ENCODE results near the gene SELENON. TPM values are rescaled to one million over a fixed set of nuclear protein-coding genes. Genes with fewer than 3 reads are reported as not detected.

Gene SELENON
- total RNA-seq, 2 experiments from 2014 or later = 9.9 to 28.3 TPM

DNA sequence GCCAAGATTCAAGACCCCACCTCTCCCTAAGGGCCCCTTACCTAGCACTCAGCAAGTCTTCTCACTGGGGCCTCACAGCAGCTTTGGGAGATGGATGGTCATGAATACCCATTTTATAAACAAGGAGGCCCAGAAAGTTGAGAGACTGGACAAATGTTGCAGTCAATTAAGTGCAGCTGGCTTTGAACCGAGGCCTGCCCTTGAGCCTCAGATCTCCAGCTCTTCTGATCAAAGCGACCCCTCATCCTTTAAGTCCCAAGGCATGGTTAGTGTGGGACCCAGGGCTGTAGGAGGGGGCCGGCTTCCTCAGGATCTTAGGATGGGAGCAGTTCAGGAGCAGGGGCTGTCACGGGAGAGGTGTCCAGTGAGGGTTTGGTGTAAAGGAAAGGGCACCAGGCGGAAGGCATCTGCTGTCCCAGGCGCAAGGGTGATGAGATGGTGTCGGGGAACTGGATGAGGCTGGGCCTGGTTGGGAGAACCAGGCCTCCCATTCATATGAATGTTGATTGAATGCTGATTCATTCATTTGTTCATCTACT lies 14.6 kb downstream of the SELENON start:
- Histone ChIP-seq H3K4me2 (ENCODE audit: low read length) (no peak overlapping the region), H3K36me3 (ENCODE audit: insufficient read depth, low read length) (no peaks in the 10 kb centered on the region), H4K20me1 (ENCODE audit: insufficient read depth, low read length) (no peaks in the 10 kb centered on the region), H3K4me1 (ENCODE audit: insufficient read depth, low read length, poor library complexity, severe bottlenecking) (peaks cover 33% of the 10 kb centered on the region), H2AFZ (ENCODE audit: low read length) (no peak overlapping the region), H3K4me3 (ENCODE audit: low read depth, low read length, poor library complexity, severe bottlenecking) (no peak overlapping the region), H3K9me3 (ENCODE audit: low read length) (no peaks in the 10 kb centered on the region), H3K27ac (ENCODE audit: low read depth, low read length, poor library complexity, severe bottlenecking) (no peak overlapping the region), H3K9me2 (ENCODE audit: insufficient read depth, low read length) (no peaks in the 10 kb centered on the region), H3K79me2 (ENCODE audit: insufficient read depth, low read depth, low read length) (no peaks in the 10 kb centered on the region)
- intact Hi-C loops (cut with micrococcal nuclease; ENCODE audit: unreplicated experiment) = loop anchor here (5.0 kb wide), 2 partner anchors 197 to 292 kb away; partner anchors contain the start of gene MAN1C1
- no peak for TF ChIP-seq EZH2phosphoT487 (IDR thresholded peaks at IDR 0.05; ENCODE audit: borderline replicate concordance, low read depth, low read length)
- TF ChIP-seq, protein P1, sequence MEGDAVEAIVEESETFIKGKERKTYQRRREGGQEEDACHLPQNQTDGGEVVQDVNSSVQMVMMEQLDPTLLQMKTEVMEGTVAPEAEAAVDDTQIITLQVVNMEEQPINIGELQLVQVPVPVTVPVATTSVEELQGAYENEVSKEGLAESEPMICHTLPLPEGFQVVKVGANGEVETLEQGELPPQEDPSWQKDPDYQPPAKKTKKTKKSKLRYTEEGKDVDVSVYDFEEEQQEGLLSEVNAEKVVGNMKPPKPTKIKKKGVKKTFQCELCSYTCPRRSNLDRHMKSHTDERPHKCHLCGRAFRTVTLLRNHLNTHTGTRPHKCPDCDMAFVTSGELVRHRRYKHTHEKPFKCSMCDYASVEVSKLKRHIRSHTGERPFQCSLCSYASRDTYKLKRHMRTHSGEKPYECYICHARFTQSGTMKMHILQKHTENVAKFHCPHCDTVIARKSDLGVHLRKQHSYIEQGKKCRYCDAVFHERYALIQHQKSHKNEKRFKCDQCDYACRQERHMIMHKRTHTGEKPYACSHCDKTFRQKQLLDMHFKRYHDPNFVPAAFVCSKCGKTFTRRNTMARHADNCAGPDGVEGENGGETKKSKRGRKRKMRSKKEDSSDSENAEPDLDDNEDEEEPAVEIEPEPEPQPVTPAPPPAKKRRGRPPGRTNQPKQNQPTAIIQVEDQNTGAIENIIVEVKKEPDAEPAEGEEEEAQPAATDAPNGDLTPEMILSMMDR (conservative IDR thresholded peaks at IDR 0.05; ENCODE audit: low read length) = no peak
- ChIA-PET POLR2A (interaction anchor here (0.6 kb wide), 1 partner anchor 11 kb away, joined by 3 read pairs; no protein-coding TSS in a partner anchor), CTCF (ENCODE audit: unreplicated experiment) (interaction anchor here (0.6 kb wide), 1 partner anchor 183 kb away, joined by 5 read pairs; the partner anchor contains the start of gene PAFAH2)
- BruUV-seq (replicated peaks) = no TSS peak
- DNase-seq (ENCODE audit: low spot score) = no peak

DNA sequence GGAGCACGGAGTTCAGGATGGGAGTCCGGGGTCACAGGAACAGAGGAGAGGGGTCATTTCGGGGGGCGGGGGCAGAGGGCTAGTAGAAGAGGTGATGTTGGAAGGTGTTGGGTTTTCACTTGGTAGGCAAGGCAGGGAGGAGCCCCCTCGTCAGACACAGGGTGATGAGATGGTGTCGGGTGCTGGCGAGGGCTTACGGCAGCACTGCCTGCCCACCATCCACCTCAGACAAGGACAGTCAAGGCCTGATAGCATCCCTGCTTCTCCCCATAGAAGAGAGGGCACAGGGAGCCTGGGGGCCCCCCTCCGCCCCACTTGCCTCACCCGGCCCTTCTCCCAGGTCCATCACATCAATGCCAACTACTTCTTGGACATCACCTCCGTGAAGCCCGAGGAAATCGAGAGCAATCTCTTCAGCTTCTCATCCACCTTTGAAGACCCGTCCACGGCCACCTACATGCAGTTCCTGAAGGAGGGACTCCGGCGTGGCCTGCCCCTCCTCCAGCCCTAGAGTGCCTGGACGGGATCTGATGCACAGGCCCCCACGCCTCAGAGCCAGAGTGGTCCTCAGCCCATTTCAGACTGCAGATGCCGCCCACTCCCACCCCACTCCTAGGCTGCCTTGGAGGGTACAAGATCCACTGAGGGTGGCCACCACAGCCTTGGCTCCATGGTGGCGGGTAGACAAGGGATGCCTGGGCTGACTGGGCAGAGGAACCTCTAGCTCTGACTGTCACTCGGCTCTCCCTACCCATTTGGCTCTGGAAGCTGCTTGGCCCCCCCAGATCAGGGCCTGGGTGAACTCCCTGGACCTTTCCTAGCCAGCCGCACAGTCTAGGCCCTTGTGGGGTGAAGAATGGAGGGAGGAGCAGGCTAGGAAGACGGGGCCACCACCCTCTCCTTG lies 15.5 kb downstream of the SELENON start:
- POLR2A ChIA-PET = interaction anchor here (0.6 kb wide), 1 partner anchor 191 kb away, joined by 3 read pairs; no protein-coding TSS in a partner anchor
- no peak overlapping the region for H3K4me2 ChIP-seq (ENCODE audit: low read length)
- H4K20me1 ChIP-seq (ENCODE audit: insufficient read depth, low read length) = no peaks in the 10 kb centered on the region
- no peak overlapping the region for H2AFZ ChIP-seq (ENCODE audit: low read length)
- no peaks in the 10 kb centered on the region for H3K9me2 ChIP-seq (ENCODE audit: insufficient read depth, low read length)
- no peak for DNase-seq (ENCODE audit: low spot score)
- H3K36me3 ChIP-seq (ENCODE audit: insufficient read depth, low read length) = no peaks in the 10 kb centered on the region
- H3K4me1 ChIP-seq (ENCODE audit: insufficient read depth, low read length, poor library complexity, severe bottlenecking) = peaks cover 25% of the 10 kb centered on the region
- intact Hi-C loops (cut with micrococcal nuclease; ENCODE audit: unreplicated experiment) = no loop called here
- H3K4me3 ChIP-seq (ENCODE audit: low read depth, low read length, poor library complexity, severe bottlenecking) = no peak overlapping the region
- no TSS peak for BruUV-seq (replicated peaks)
- H3K27ac ChIP-seq (ENCODE audit: low read depth, low read length, poor library complexity, severe bottlenecking) = no peak overlapping the region
- no peaks in the 10 kb centered on the region for H3K79me2 ChIP-seq (ENCODE audit: insufficient read depth, low read depth, low read length)
- CTCF ChIA-PET (ENCODE audit: unreplicated experiment) = interaction anchor here (0.6 kb wide), 1 partner anchor 182 kb away, joined by 5 read pairs; the partner anchor contains the start of gene PAFAH2
- TF ChIP-seq, protein P1 (conservative IDR thresholded peaks at IDR 0.05; ENCODE audit: low read length) = no peak
- no peak for TF ChIP-seq EZH2phosphoT487 (IDR thresholded peaks at IDR 0.05; ENCODE audit: borderline replicate concordance, low read depth, low read length)
- no peaks in the 10 kb centered on the region for H3K9me3 ChIP-seq (ENCODE audit: low read length)
